Kidney (tissue), 14 donors: ENCODE results near the gene DYDC2. TPM values are rescaled to one million over a fixed set of nuclear protein-coding genes. Genes with fewer than 3 reads are reported as not detected.
"Not testable (repeated sequence)": the region's sequence is repeated elsewhere in the genome, so short reads cannot be mapped to it uniquely, and the experiment has no call there.

Experiments used
- DNase-seq, 5 donors: peaks; one replicate each; pipeline ENCODE4 v3.0.0-alpha.2; 2013 to 2020
- FAIRE-seq: peaks from 2 replicates; lab custom pipeline; 2012; peaks lifted over from hg19 to GRCh38; lab: Jason Lieb, UNC
- H3K27ac ChIP-seq, 2 donors: one replicate each; pipeline ENCODE4 v1.7.0; 2013; ENCODE audit warnings: low read depth in 2 of 2, low read length in 2 of 2, inconsistent platforms in 1 of 2
- H3K27me3 ChIP-seq: one replicate; pipeline ENCODE4 v1.7.1; 2013; ENCODE audit warnings: low read length, inconsistent platforms; ENCODE audit not compliant: control insufficient read depth, insufficient read depth
- H3K36me3 ChIP-seq, 3 donors: one replicate each; pipeline versions ENCODE4 v1.7.0 to v1.7.1; 2013; ENCODE audit warnings: low read length in 3 of 3, control low read depth in 1 of 3, inconsistent platforms in 1 of 3; ENCODE audit not compliant: insufficient read depth in 3 of 3, control insufficient read depth in 2 of 3
- H3K4me1 ChIP-seq, 3 donors: one replicate each; pipeline versions ENCODE4 v1.7.0 to v1.7.1; 2013; ENCODE audit warnings: low read length in 3 of 3, inconsistent platforms in 1 of 3, low read depth in 1 of 3; ENCODE audit not compliant: control insufficient read depth in 2 of 3, insufficient read depth in 2 of 3
- H3K4me3 ChIP-seq, 3 donors: one replicate each; pipeline versions ENCODE4 v1.7.0 to v1.8.1; 2013; ENCODE audit warnings: low read length in 3 of 3, control low read depth in 1 of 3, inconsistent platforms in 1 of 3
- H3K9ac ChIP-seq, 3 donors: one replicate each; pipeline versions ENCODE4 v1.7.0 to v1.7.1; 2013; ENCODE audit warnings: low read length in 3 of 3, control low read depth in 1 of 3, inconsistent platforms in 1 of 3
- H3K9me3 ChIP-seq, 3 donors: one replicate each; pipeline versions ENCODE4 v1.7.0 to v1.7.1; 2013; ENCODE audit warnings: low read length in 3 of 3, control low read depth in 1 of 3, inconsistent platforms in 1 of 3; ENCODE audit not compliant: control insufficient read depth in 2 of 3, insufficient read depth in 1 of 3
- CTCF ChIP-seq: IDR thresholded peaks from 3 replicates; pipeline ENCODE4 v1.5.1; 2012; ENCODE audit warnings: mild to moderate bottlenecking, moderate library complexity, borderline replicate concordance; ENCODE audit not compliant: insufficient read depth; ENCODE audit errors: extremely low read depth
- intact Hi-C: fragments of 100-400 bp; cut with DNase I; formaldehyde crosslinking; loops from one replicate; pipeline ENCODE4 v1.11.1; 2022
- polyA plus RNA-seq: library from polyadenylated mRNA; stranded (reverse); fragments of 350-450 nt; fragmentation: Illumina TruSeq; extraction: RNeasy Lipid Tissue Mini Kit (QIAGEN cat#74804); gene quantifications from one replicate; pipeline ENCODE4 v1.2.3, GENCODE V29; 2014; ENCODE audit warnings: low read depth, low replicate concordance; ENCODE audit not compliant: insufficient read depth
- total RNA-seq: library from RNA; stranded (reverse); fragmentation: NEBNext Ultra II Directional; extraction: Animal tissue kit (Norgen Biotek cat#: 25700); gene quantifications from one replicate; pipeline ENCODE4 v1.2.1, GENCODE V29; 2021
- donor health status: control.
- donor health status: control.
- donor health status: control.
- donor health status: control.
- donor health status: control.
- donor health status: DM: yes; HTN: yes; CAD: no.
- donor health status: Normal renal cell carcinoma (clear cell type).

Gene DYDC2
- total and polyA plus RNA-seq, 2 donors from 2014 or later, result 0.22 to 0.57 TPM

GRCh38 chr10:80416479-80417098, 60.0 kb downstream of the DYDC2 start:
- peak overlapping the region in 1 of 3 donors; percentile 29 for H3K9ac ChIP-seq
- H3K36me3 ChIP-seq, result peaks cover 0 to 2% (median 0%) of the 10 kb centered on the region in 3 donors
- no peak overlapping the region for H3K4me3 ChIP-seq
- peaks cover 7 to 36% (median 27%) of the 10 kb centered on the region in 3 donors for H3K4me1 ChIP-seq
- no peak for TF ChIP-seq CTCF
- no peaks in the 10 kb centered on the region for H3K27me3 ChIP-seq
- H3K27ac ChIP-seq, result peak overlapping the region; percentile 57 to 61
- FAIRE-seq, result no peak
- H3K9me3 ChIP-seq, result no peaks in the 10 kb centered on the region
- intact Hi-C loops, result no loop called here
- peak in 4 of 5 donors; percentile 75 to 93 (median 84) for DNase-seq

GRCh38 chr10:80417256-80417655, 60.7 kb downstream of the DYDC2 start:
- H3K9me3 ChIP-seq, H3K27me3 ChIP-seq, H3K4me3 ChIP-seq, FAIRE-seq, H3K9ac ChIP-seq, H3K27ac ChIP-seq, intact Hi-C loops, H3K36me3 ChIP-seq: not testable (repeated sequence)
- peak in 1 of 5 donors; percentile 57 for DNase-seq
- peaks cover 7 to 36% (median 26%) of the 10 kb centered on the region in 3 donors for H3K4me1 ChIP-seq

Other genes starting within 250 kb of the DYDC2 start
- 31.4 TPM for gene PLAC9, start 224.1 kb upstream of the DYDC2 start, total RNA-seq
- 49.9 TPM for gene PLAC9, start 224.1 kb upstream of the DYDC2 start, polyA plus RNA-seq
- gene ANXA11, start 151.2 kb upstream of the DYDC2 start, total RNA-seq, result 435 TPM
- 543 TPM for gene ANXA11, start 151.2 kb upstream of the DYDC2 start, polyA plus RNA-seq
- gene MAT1A, start 67.1 kb upstream of the DYDC2 start, total RNA-seq, result 1.1 TPM
- 2.9 TPM for gene MAT1A, start 67.1 kb upstream of the DYDC2 start, polyA plus RNA-seq
- gene DYDC1, start within 50 bp of the DYDC2 start, total RNA-seq, result not detected
- not detected for gene DYDC1, start within 50 bp of the DYDC2 start, polyA plus RNA-seq
- 69.4 TPM for gene PRXL2A, start 51.8 kb downstream of the DYDC2 start, total RNA-seq
- 101 TPM for gene PRXL2A, start 51.8 kb downstream of the DYDC2 start, polyA plus RNA-seq
- 183 TPM for gene TSPAN14, start 97.5 kb downstream of the DYDC2 start, total RNA-seq
- 36.8 TPM for gene TSPAN14, start 97.5 kb downstream of the DYDC2 start, polyA plus RNA-seq
- gene SH2D4B, start 181.1 kb downstream of the DYDC2 start, total RNA-seq, result 0.09 TPM
- not detected for gene SH2D4B, start 181.1 kb downstream of the DYDC2 start, polyA plus RNA-seq